Aorta (tissue), 5 donors: ENCODE results near the gene WDR70. TPM values are rescaled to one million over a fixed set of nuclear protein-coding genes. Genes with fewer than 3 reads are reported as not detected.
"Not testable (repeated sequence)": the region's sequence is repeated elsewhere in the genome, so short reads cannot be mapped to it uniquely, and the experiment has no call there.

ENCODE experiments used
- ATAC-seq: fragments of 200-7000 bp; cut with Tn5 transposase; one replicate; pipeline ENCODE4 v1.9.1; 2022; ENCODE audit warnings: moderate library complexity; ENCODE audit not compliant: low FRiP score
- DNase-seq, 2 donors: peaks; one replicate each; pipeline ENCODE4 v3.0.0-alpha.2; 2020
- H3K27ac ChIP-seq, 2 donors: one replicate each; pipeline ENCODE4 v1.5.1; 2013; ENCODE audit warnings: low read length in 2 of 2, mild to moderate bottlenecking in 2 of 2, moderate library complexity in 2 of 2, control low read depth in 1 of 2, inconsistent platforms in 1 of 2, low read depth in 1 of 2
- H3K27me3 ChIP-seq, 2 donors: one replicate each; pipeline ENCODE4 v1.6.1; 2013; ENCODE audit warnings: control low read depth in 1 of 2, low read length in 1 of 2, mild to moderate bottlenecking in 1 of 2, moderate library complexity in 1 of 2; ENCODE audit not compliant: insufficient read depth in 2 of 2, control insufficient read depth in 1 of 2
- H3K36me3 ChIP-seq, 2 donors: one replicate each; pipeline ENCODE4 v1.6.1; 2013; ENCODE audit warnings: control low read depth in 1 of 2, low read length in 1 of 2, mild to moderate bottlenecking in 1 of 2; ENCODE audit not compliant: insufficient read depth in 2 of 2, control insufficient read depth in 1 of 2
- H3K4me1 ChIP-seq, 2 donors: one replicate each; pipeline ENCODE4 v1.6.1; 2013; ENCODE audit warnings: low read length in 2 of 2, control low read depth in 1 of 2, mild to moderate bottlenecking in 1 of 2, moderate library complexity in 1 of 2; ENCODE audit not compliant: insufficient read depth in 2 of 2, control insufficient read depth in 1 of 2
- H3K4me3 ChIP-seq, 2 donors: one replicate each; pipeline ENCODE4 v1.5.1; 2013; ENCODE audit warnings: low read length in 2 of 2, control low read depth in 1 of 2, mild to moderate bottlenecking in 1 of 2
- H3K9me3 ChIP-seq: one replicate; pipeline ENCODE4 v1.6.1; 2013; ENCODE audit warnings: mild to moderate bottlenecking, low read length; ENCODE audit not compliant: control insufficient read depth
- WGBS, 2 donors: extraction: QIAGEN DNeasy Blood & Tissue Kit; methylation state at CpG; one replicate each; pipeline ENCODE4 v1.1.7; 2013; 5-methylcytosine and 5-hydroxymethylcytosine counted together
- intact Hi-C, 2 donors: fragments of 100-400 bp; cut with DNase I; formaldehyde crosslinking; loops; one replicate each; pipeline versions ENCODE4 v1.14.2 to v1.15.0; 2022
- polyA plus RNA-seq, 2 donors: library from polyadenylated mRNA; stranded (reverse); fragments of 200-250 nt; gene quantifications; one replicate each; pipeline ENCODE4 v1.2.3, GENCODE V29; 2013
- total RNA-seq, 2 donors: library from RNA; stranded (reverse); fragmentation: NEBNext Ultra II Directional; extraction: Animal tissue kit (Norgen Biotek cat#: 25700); gene quantifications; one replicate each; pipeline ENCODE4 v1.2.1, GENCODE V29; 2021
- donor health status: healthy with polysubstance abuse.
- donor health status: Bipolar disorder and iron deficiency.
- donor health status: DM: no; HTN: no; CAD: no.
- donor health status: DM: no; HTN: no; CAD: no.
- donor health status: DM: yes; HTN: yes; CAD: no.

Gene WDR70
- total and polyA plus RNA-seq, 4 donors, result 12.3 to 41.3 (median 22.1) TPM

DNA sequence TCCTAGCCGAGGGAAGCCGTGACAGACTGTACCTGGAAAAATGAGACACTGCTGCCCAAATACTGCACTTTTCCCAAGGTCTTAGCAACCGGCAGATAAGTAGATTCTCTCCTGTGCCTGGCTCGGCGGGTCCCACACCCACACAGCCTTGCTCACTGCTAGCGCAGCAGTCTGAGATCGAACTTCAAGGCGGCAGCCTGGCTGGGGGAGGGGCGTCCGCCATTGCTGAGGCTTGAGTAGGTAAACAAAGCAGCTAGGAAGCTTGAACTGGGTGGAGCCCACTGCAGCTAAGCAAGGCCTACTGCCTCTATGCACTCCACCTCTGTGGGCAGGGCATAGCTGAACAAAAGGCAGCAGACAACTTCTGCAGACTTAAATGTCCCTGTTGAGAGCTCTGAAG, 309.8 kb downstream of the WDR70 start:
- H3K27ac ChIP-seq, H3K27me3 ChIP-seq, H3K4me1 ChIP-seq, H3K36me3 ChIP-seq, ATAC-seq, intact Hi-C loops, DNase-seq, H3K4me3 ChIP-seq, H3K9me3 ChIP-seq: not testable (repeated sequence)
- 93 to 95% methylated on average over 10 of the region's 10 CpGs for WGBS, 2 donors

DNA sequence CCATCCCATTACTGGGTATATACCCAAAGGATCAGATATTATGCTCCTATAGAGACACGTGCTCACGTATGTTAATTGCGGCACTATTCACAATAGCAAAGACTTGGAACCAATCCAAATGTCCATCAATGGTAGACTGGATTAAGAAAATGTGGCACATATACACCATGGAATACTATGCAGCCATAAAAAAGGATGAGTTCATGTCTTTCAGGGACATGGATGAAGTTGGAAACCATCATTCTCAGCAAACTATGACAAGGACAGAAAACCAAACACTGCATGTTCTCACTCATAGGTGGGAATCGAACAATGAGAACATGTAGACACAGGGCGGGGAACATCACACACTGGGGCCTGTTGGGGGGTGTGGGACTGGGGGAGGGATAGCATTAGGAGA, 315.2 kb downstream of the WDR70 start:
- 98 to 99% methylated on average over 5 of the region's 5 CpGs for WGBS, 2 donors
- H3K27me3 ChIP-seq, H3K36me3 ChIP-seq, ATAC-seq, intact Hi-C loops, H3K4me3 ChIP-seq, H3K9me3 ChIP-seq, DNase-seq, H3K4me1 ChIP-seq, H3K27ac ChIP-seq: not testable (repeated sequence)

DNA sequence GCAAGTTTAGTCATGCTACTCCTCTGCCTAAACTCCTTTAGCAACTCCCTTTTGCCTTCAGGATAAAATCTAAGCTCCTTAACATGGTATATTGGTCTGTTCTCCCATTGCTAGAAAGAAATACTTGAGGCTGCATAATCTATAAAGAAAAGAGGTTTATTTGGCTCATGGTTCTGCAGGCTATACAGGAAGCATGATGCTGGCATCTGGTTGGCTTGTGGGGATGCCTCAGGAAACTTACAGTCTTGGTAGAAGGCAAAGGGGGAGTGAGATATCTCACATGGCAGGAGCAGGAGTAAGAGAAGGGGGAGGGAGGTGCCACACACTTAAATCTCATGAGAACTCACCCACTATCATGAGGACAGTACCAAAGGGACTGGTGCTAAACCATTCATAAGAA, 315.7 kb downstream of the WDR70 start:
- Histone ChIP-seq H3K36me3 (no peaks in the 10 kb centered on the region), H3K4me3 (no peak overlapping the region), H3K4me1 (no peaks in the 10 kb centered on the region), H3K27me3 (no peaks in the 10 kb centered on the region), H3K27ac (no peak overlapping the region), H3K9me3 (no peaks in the 10 kb centered on the region)
- DNase-seq, result no peak
- intact Hi-C loops, result no loop called here
- no peak for ATAC-seq

DNA sequence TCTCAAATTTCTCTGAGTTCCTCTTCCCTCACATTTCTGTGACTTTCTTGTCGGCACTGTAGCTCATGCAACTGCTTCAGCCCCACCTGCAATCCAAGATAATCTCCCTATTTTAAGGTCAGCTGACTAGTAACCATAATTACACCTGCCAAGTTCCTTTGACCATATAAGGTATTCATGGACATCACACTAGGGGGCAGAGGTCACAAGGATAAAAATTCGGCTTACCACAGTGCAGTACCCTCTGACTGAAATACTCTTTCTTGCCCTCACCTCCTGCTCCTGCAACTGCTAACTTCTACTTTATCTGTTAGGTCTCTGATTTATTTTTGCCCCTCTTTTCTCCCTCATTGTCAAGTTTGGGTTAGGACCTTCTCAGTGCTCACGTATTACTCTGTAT, 316.5 kb downstream of the WDR70 start:
- ATAC-seq, result no peak
- Histone ChIP-seq H3K9me3 (no peaks in the 10 kb centered on the region), H3K4me1 (no peaks in the 10 kb centered on the region), H3K36me3 (no peaks in the 10 kb centered on the region), H3K27me3 (no peaks in the 10 kb centered on the region), H3K4me3 (no peak overlapping the region), H3K27ac (no peak overlapping the region)
- intact Hi-C loops, result no loop called here
- no peak for DNase-seq
- WGBS, 2 donors, result 60 to 68% methylated on average over 3 of the region's 3 CpGs

DNA sequence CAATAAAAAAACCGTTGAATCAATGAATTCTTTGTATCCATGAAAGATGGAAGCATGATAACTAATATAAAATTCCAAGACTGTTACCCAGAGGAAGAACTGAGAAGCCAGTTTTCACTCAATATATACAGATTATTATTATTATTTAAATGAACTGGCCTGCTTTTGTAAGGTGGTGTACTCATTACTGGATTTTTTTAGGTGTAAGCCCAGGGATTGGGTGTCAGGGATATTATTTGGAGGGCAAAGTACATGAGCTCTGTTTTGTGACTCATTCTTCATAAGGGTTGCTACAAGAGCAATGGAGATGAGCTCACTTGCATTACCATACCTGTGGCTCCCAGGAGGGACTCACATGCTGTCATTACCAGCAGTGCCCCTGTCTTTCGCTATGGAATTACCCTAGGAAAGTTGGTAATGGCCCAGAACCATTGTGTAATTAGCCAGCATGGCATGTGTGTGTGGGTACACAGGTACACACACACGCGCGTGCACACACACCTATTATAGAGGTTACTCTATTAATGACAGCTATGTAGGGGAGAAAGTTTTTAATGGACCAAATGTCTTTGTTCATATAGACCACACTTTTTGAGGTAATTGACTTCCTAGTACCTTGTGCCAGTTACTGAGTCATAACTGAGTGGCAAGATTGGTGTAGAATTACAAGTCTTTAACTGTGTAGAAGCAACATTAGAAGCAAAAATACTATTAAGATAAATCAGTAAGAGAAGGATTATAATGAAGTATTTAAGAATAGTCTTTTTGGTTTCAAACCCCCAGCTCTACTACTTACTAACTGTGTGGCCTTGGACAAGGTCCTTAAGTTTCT, 317.3 kb downstream of the WDR70 start:
- DNase-seq, result no peak

DNA sequence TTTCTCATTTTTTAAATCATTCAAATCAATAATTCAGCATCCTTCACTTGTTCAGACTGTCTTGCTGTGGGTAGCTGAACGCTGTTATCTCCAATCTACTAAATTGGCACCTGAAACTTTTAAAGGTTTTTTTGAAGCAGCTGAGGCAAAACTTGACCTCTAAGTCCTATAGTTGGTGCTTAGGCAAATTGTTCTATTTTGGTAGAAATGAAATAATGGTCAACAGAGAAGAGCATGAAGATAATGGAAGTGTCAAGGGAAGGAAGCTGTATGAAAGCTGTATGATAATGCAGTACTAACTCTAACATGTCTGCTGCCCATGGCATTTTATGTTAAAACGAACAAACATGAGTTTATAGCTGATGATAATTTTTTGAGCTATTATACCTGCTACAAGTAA, 322.8 kb downstream of the WDR70 start:
- ATAC-seq (no peak), DNase-seq (no peak)
- Histone ChIP-seq H3K27me3 (no peaks in the 10 kb centered on the region), H3K4me1 (no peaks in the 10 kb centered on the region), H3K36me3 (peaks cover 0 to 2% of the 10 kb centered on the region in 2 donors), H3K27ac (no peak overlapping the region), H3K4me3 (no peak overlapping the region), H3K9me3 (no peaks in the 10 kb centered on the region)
- 48 to 49% methylated on average over 2 of the region's 2 CpGs for WGBS, 2 donors
- intact Hi-C loops, result no loop called here

More for the DNA sequence above, 317.3 kb downstream of the WDR70 start:
- no peak overlapping the region for H3K27ac ChIP-seq
- no peak for ATAC-seq
- no peaks in the 10 kb centered on the region for H3K27me3 ChIP-seq
- H3K9me3 ChIP-seq, result no peaks in the 10 kb centered on the region
- no peaks in the 10 kb centered on the region for H3K36me3 ChIP-seq
- intact Hi-C loops, result no loop called here
- H3K4me3 ChIP-seq, result no peak overlapping the region
- no peaks in the 10 kb centered on the region for H3K4me1 ChIP-seq
- 86 to 87% methylated on average over 5 of the region's 5 CpGs for WGBS, 2 donors

DNA sequence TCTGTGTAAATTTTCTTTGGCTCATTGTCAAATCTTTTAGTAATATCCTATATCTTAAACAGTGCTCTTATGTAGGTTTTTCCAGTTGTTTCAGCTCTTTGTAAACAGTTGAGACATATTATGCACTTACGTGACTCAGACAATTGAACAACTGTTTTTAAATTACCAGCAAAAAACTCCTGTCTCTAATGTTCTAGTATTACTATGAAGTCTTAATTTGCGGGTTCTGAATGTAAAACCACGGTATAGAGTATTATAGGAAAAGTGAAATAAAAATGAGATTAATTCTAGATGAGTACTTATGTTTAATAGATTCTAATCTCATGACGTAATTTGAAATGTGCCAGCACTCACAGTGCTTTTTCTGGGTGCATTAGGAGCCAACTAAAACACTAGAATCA, 324.7 kb downstream of the WDR70 start:
- peaks cover 0 to 2% of the 10 kb centered on the region in 2 donors for H3K36me3 ChIP-seq

DNA sequence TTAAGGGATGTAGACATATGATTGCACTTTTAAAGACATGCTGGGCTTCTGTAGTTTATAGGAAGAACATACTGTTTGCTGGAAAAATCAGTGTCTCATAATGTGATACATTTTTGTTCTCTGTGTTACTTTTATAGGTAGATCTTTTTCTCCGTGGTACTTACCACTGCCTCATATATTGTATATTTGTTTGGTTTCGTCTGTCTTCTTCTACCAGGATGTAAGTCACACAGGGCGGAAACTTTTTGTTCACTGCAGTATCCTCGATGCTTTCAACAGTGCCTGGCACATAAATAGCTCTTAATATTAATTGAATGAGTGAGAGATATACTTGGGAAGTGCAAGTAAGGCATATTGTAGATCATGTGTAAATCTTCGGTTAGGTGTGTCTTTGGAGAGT, 325.3 kb downstream of the WDR70 start:
- Histone ChIP-seq H3K36me3 (peaks cover 0 to 2% of the 10 kb centered on the region in 2 donors), H3K9me3 (no peaks in the 10 kb centered on the region), H3K4me1 (no peaks in the 10 kb centered on the region), H3K27me3 (no peaks in the 10 kb centered on the region), H3K27ac (no peak overlapping the region), H3K4me3 (no peak overlapping the region)
- 87 to 88% methylated on average over 5 of the region's 5 CpGs for WGBS, 2 donors
- intact Hi-C loops, result no loop called here
- ATAC-seq, result no peak
- DNase-seq, result no peak

More for the DNA sequence above, 324.7 kb downstream of the WDR70 start:
- 30 to 36% methylated on average over 4 of the region's 4 CpGs for WGBS, 2 donors
- Histone ChIP-seq H3K4me1 (no peaks in the 10 kb centered on the region), H3K27me3 (no peaks in the 10 kb centered on the region), H3K9me3 (no peaks in the 10 kb centered on the region), H3K27ac (no peak overlapping the region), H3K4me3 (no peak overlapping the region)
- intact Hi-C loops, result no loop called here
- no peak for ATAC-seq
- DNase-seq, result no peak

DNA sequence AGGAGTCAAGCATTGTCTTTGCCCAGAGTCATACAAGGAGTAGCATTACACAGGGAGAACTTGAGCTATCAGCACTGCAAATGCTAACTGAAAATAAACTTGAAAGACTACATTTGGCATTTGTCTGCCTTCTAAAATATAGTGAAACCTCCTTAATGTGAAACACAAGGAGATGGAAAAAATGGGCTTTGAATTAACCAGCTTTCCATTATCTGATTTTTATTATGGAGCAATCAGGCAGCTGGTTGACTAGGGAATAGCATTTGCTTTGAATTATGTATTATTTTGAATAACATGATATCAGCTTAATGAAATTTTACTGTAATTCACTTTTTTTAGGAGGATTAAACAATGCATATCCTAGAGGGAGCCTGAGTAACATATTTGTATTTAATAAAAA, 329.9 kb downstream of the WDR70 start:
- no peak for DNase-seq
- intact Hi-C loops, result no loop called here
- H3K27ac ChIP-seq, result no peak overlapping the region
- no peak overlapping the region for H3K4me3 ChIP-seq
- no peaks in the 10 kb centered on the region for H3K4me1 ChIP-seq
- no peak for ATAC-seq
- no peaks in the 10 kb centered on the region for H3K27me3 ChIP-seq
- H3K36me3 ChIP-seq, result no peaks in the 10 kb centered on the region
- H3K9me3 ChIP-seq, result no peaks in the 10 kb centered on the region
